ENCODE results near the gene COL13A1.

The COL13A1 gene

GRCh38 chr10:69792341-69792740, 9.4 kb upstream of the COL13A1 start:
- DNase-seq = peak; percentile 54

- no peak for DNase-seq
These were observed 7.0 kb upstream of the COL13A1 start for GRCh38 chr10:69794673-69795072.

GRCh38 chr10:69795242-69795934, 6.3 kb upstream of the COL13A1 start:
- DNase-seq = no peak

- DNase-seq = no peak
These were observed 3.7 kb upstream of the COL13A1 start for GRCh38 chr10:69797959-69798358.

- peak; percentile 69 for DNase-seq
These were observed 1.6 kb upstream of the COL13A1 start for GRCh38 chr10:69800109-69800508.

GRCh38 chr10:69800665-69801064, 1.0 kb upstream of the COL13A1 start:
- DNase-seq = no peak

- peak; percentile 63 for DNase-seq
These were observed 642 bp upstream of the COL13A1 start for GRCh38 chr10:69801094-69801433.

- peak; percentile 82 for DNase-seq
These were observed 887 bp downstream of the COL13A1 start for GRCh38 chr10:69802424-69803161.

GRCh38 chr10:69803809-69804208, 2.1 kb downstream of the COL13A1 start:
- DNase-seq = no peak

- DNase-seq = no peak
These were observed 3.1 kb downstream of the COL13A1 start for GRCh38 chr10:69804775-69805174.

- DNase-seq = no peak
These were observed 5.4 kb downstream of the COL13A1 start for GRCh38 chr10:69807122-69807521.

GRCh38 chr10:69807696-69808095, 6.0 kb downstream of the COL13A1 start:
- DNase-seq = no peak

GRCh38 chr10:69809318-69809717, 7.6 kb downstream of the COL13A1 start:
- DNase-seq = no peak

- DNase-seq = peak; percentile 34
These were observed 8.4 kb downstream of the COL13A1 start for GRCh38 chr10:69810097-69810496.

GRCh38 chr10:69810675-69811397, 9.1 kb downstream of the COL13A1 start:
- DNase-seq = no peak

GRCh38 chr10:69813632-69814031, 11.9 kb downstream of the COL13A1 start:
- no peak for DNase-seq

- DNase-seq = no peak
These were observed 12.5 kb downstream of the COL13A1 start for GRCh38 chr10:69814251-69814650.

GRCh38 chr10:69815104-69815503, 13.4 kb downstream of the COL13A1 start:
- no peak for DNase-seq

GRCh38 chr10:69816521-69816920, 14.8 kb downstream of the COL13A1 start:
- no peak for DNase-seq

- no peak for DNase-seq
These were observed 15.4 kb downstream of the COL13A1 start for GRCh38 chr10:69817078-69817581.

- DNase-seq = no peak
These were observed 17.1 kb downstream of the COL13A1 start for GRCh38 chr10:69818676-69819239.

- DNase-seq = no peak
These were observed 18.2 kb downstream of the COL13A1 start for GRCh38 chr10:69819716-69820506.

GRCh38 chr10:69820817-69821216, 19.1 kb downstream of the COL13A1 start:
- DNase-seq = no peak
